H54 (cell line): ENCODE data around the gene ANKRD50.

Experiments
- DNase-seq: peaks from one replicate; pipeline ENCODE4 v3.0.0; 2011; ENCODE audit warnings: low spot score, mixed read lengths; ENCODE audit not compliant: insufficient read length
- FAIRE-seq: peaks from 3 replicates; lab custom pipeline; 2011; peaks lifted over from hg19 to GRCh38; lab: Jason Lieb, UNC
- POLR2A ChIP-seq: IDR thresholded peaks from 2 replicates; pipeline ENCODE4 v1.6.1; 2011; ENCODE audit warnings: low read depth, mild to moderate bottlenecking, low read length

ANKRD50 gene

GRCh38 chr4:124637321-124637720 lies 75.2 kb downstream of the ANKRD50 start:
- DNase-seq (no peak), FAIRE-seq (no peak)
- no peak for TF ChIP-seq POLR2A

GRCh38 chr4:124636788-124637187 lies 75.7 kb downstream of the ANKRD50 start:
- no peak for FAIRE-seq
- no peak for DNase-seq
- TF ChIP-seq POLR2A: no peak

DNA sequence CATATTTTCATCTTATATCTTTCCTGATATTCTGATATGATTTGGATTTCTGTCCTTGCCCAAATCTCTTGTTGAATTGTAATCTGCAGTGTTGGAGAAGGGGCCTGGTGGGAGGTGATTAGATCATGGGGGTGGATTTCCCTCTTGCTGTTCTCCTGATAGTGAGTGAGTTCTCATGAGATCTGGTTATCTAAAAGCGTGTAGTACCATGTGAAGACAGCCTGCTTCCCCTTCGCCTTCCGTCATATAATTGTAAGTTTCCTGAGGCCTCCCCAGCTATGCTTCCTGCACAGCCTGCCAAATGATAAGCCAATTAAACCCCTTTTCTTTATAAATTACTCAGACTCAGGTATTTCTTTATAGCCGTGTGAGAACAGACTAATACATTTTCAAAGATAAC lies 77.2 kb downstream of the ANKRD50 start:
- no peak for TF ChIP-seq POLR2A
- FAIRE-seq (no peak), DNase-seq (no peak)

GRCh38 chr4:124633285-124633941 lies 79.1 kb downstream of the ANKRD50 start:
- no peak for TF ChIP-seq POLR2A
- no peak for FAIRE-seq
- DNase-seq: no peak

- DNase-seq (no peak), FAIRE-seq (no peak)
- no peak for TF ChIP-seq POLR2A
Measured at GRCh38 chr4:124632439-124632838, 80.1 kb downstream of the ANKRD50 start.

- FAIRE-seq: peak; percentile 97
- peak; percentile 33 for DNase-seq
- no peak for TF ChIP-seq POLR2A
Measured at GRCh38 chr4:124631760-124632159, 80.8 kb downstream of the ANKRD50 start.

DNA sequence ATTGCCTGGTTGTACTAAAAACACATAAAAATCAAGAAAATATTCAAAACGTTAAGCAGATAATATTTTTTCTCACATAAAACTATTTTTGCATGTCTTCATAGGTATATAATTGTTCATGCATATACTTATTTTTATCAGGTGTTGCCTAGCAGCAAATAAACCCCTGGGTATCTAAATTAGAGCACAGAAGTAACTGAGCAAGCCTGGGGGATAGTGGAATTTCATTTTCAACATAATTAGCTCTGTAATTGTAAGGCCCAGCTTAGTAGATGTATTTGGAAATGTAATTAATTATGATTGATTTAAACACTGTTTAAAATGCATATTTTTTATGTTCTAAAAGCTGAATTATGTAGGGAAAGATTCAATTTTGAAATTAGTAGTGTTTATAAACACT lies 82.9 kb downstream of the ANKRD50 start:
- FAIRE-seq (no peak), DNase-seq (no peak)
- no peak for TF ChIP-seq POLR2A
